Choroid plexus epithelial cell (primary cell): Measurements from ENCODE around the gene SAMD14.

Source experiments
- DNase-seq: peaks from one replicate; pipeline ENCODE4 v3.0.0-alpha.2; 2010; ENCODE audit warnings: low read depth
- H3K4me3 ChIP-seq: 2 replicates; pipeline ENCODE4 v1.5.1; 2011; ENCODE audit warnings: low read depth, mild to moderate bottlenecking, control low read depth, low read length, moderate library complexity
- TF ChIP-seq, protein P1 (sequence below): conservative IDR thresholded peaks from 2 replicates; pipeline ENCODE4 v1.5.1; 2011; ENCODE audit warnings: low read depth, mild to moderate bottlenecking, control low read depth, inconsistent platforms, low read length, moderate library complexity

The SAMD14 gene

GRCh38 chr17:50129728-50130558 is at the start of gene SAMD14:
SAMD14 (minus strand) TSS chr17:50130160; CDS start chr17:50124959, 5,201 bp downstream.
- TF ChIP-seq, protein P1, sequence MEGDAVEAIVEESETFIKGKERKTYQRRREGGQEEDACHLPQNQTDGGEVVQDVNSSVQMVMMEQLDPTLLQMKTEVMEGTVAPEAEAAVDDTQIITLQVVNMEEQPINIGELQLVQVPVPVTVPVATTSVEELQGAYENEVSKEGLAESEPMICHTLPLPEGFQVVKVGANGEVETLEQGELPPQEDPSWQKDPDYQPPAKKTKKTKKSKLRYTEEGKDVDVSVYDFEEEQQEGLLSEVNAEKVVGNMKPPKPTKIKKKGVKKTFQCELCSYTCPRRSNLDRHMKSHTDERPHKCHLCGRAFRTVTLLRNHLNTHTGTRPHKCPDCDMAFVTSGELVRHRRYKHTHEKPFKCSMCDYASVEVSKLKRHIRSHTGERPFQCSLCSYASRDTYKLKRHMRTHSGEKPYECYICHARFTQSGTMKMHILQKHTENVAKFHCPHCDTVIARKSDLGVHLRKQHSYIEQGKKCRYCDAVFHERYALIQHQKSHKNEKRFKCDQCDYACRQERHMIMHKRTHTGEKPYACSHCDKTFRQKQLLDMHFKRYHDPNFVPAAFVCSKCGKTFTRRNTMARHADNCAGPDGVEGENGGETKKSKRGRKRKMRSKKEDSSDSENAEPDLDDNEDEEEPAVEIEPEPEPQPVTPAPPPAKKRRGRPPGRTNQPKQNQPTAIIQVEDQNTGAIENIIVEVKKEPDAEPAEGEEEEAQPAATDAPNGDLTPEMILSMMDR, result no peak
- peak within 1 kb of the TSS; percentile 57 for H3K4me3 ChIP-seq
- peak; percentile 66 for DNase-seq

- DNase-seq, result peak; percentile 96
- H3K4me3 ChIP-seq, result no peak overlapping the region
- TF ChIP-seq, protein P1, result peak; percentile 53
These were observed 48.2 kb upstream of the SAMD14 start for GRCh38 chr17:50177983-50178834.

- peak; percentile 17 for DNase-seq
- H3K4me3 ChIP-seq, result no peak overlapping the region
- TF ChIP-seq, protein P1, result no peak
These were observed 47.5 kb upstream of the SAMD14 start for GRCh38 chr17:50177476-50177875.

DNA sequence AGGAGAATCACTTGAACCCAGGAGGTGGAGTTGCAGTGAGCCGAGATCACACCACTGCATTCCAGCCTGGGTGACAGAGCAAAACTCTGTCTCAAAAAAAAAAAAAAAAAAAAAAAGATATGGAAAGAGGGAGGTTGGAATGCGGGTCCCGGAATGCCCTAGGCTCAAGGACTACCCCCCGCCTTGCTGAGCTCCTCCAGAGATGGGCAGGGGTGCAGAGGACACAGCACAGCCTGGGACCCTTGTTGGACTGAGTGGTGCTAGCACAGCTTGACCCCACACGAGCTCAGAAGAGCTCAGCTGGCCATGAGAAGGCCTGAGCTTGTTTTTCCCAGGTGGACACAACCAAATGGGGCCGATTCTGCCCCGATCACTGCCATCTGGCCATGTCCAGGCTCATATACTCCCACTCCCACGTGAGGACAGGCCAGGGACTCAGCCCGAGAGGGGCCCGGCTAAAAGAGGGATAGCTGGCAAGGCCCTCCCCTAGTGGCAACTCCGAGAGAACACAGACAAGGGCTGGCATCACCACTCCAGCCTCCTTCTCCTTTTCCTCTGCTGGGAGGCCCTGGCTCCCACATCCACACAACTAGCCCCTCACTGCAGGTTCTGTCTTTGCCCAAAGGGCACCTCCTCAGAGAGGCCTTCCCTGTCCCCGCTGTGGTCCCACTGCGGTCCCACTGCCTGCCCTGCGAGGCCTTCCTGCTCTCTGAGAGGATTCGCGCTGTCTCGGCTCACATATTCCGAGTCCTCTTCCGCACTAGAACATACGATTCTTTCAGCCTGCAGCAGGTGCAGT is 46.8 kb upstream of the SAMD14 start:
- TF ChIP-seq, protein P1, result peak; percentile 13
- no peak overlapping the region for H3K4me3 ChIP-seq
- peak; percentile 23 for DNase-seq

DNA sequence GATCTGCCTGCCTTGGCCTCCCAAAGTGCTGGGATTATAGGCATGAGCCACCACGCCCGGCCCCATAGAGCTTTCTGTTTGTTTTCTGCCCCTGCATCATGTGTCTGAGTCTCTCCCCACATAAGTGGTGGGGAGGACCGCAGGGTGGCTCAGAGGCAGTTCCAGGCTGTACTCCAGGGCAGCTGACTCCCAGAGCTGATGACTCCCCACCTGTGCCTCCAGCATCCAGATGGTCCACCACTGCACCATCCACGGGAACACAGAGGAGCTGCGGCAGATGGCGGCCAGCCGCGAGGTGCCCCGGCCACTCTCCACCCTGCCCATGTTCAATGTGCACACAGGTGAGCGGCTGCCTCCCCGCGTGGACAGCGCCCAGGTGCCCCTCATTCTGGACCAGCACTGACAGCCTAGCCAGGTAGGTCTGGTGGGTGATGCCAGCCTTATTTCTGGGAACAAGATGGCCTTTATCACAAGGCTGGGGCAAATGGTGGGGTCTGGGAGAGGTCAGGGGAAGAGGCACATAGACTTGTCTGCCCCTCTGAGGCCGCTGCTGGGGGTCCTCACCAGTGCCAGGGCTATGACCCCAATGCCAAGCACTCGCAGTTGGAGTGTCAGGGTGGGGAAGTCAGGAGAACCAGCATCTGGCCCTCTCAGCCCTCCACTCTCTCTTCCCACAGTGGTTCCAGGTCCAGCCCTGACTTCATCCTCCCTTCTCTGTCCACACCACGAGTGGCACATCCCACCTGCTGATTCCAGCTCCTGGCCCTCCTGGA is 45.3 kb upstream of the SAMD14 start:
- H3K4me3 ChIP-seq, result no peak overlapping the region
- no peak for DNase-seq
- TF ChIP-seq, protein P1, result no peak

GRCh38 chr17:50174444-50174843 is 44.5 kb upstream of the SAMD14 start:
- TF ChIP-seq, protein P1, result no peak

More at GRCh38 chr17:50174444-50174843, 44.5 kb upstream of the SAMD14 start:
- DNase-seq, result no peak
- H3K4me3 ChIP-seq, result no peak overlapping the region
